WI38 (cell line): ENCODE data around the gene SEMA4A.
A peak's percentile ranks its signal among the peaks of the same experiment; 100 is the strongest.

Experiments
- H3K4me3 ChIP-seq: 2 replicates; pipeline ENCODE4 v1.5.1; 2011; ENCODE audit warnings: low read depth, mild to moderate bottlenecking, control low read depth, low read length
- TF ChIP-seq, protein P1 (sequence below): IDR thresholded peaks from 2 replicates; pipeline ENCODE4 v1.5.1; 2012; ENCODE audit warnings: low read depth, mild to moderate bottlenecking, control low read depth, low read length

The SEMA4A gene

DNA sequence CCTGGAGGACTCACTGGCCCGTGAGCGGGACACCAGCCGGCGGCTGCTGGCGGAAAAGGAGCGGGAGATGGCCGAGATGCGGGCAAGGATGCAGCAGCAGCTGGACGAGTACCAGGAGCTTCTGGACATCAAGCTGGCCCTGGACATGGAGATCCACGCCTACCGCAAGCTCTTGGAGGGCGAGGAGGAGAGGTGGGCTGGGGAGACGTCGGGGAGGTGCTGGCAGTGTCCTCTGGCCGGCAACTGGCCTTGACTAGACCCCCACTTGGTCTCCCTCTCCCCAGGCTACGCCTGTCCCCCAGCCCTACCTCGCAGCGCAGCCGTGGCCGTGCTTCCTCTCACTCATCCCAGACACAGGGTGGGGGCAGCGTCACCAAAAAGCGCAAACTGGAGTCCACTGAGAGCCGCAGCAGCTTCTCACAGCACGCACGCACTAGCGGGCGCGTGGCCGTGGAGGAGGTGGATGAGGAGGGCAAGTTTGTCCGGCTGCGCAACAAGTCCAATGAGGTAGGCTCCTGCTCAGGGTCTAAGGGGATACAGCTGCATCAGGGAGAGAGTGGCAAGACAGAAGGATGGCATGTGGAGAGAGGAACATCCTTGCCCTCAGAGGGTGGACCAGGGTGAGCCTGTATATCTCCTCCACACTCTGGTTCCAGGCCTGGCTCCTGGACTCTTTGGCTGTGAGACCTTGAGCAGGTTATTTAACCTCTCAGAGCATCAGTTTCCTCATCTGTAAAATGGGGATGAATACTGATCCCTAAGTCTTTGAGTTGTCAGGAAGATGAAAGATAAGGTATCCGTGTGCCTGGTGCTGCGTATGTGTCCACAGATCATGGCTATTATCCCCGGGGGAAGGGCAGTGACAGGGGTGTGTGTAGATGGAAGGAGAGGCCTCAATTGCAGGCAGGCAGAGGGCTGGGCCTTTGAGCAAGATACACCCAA, 17.2 kb upstream of the SEMA4A start:
- H3K4me3 ChIP-seq = no peak overlapping the region
- TF ChIP-seq, protein P1, sequence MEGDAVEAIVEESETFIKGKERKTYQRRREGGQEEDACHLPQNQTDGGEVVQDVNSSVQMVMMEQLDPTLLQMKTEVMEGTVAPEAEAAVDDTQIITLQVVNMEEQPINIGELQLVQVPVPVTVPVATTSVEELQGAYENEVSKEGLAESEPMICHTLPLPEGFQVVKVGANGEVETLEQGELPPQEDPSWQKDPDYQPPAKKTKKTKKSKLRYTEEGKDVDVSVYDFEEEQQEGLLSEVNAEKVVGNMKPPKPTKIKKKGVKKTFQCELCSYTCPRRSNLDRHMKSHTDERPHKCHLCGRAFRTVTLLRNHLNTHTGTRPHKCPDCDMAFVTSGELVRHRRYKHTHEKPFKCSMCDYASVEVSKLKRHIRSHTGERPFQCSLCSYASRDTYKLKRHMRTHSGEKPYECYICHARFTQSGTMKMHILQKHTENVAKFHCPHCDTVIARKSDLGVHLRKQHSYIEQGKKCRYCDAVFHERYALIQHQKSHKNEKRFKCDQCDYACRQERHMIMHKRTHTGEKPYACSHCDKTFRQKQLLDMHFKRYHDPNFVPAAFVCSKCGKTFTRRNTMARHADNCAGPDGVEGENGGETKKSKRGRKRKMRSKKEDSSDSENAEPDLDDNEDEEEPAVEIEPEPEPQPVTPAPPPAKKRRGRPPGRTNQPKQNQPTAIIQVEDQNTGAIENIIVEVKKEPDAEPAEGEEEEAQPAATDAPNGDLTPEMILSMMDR = no peak

DNA sequence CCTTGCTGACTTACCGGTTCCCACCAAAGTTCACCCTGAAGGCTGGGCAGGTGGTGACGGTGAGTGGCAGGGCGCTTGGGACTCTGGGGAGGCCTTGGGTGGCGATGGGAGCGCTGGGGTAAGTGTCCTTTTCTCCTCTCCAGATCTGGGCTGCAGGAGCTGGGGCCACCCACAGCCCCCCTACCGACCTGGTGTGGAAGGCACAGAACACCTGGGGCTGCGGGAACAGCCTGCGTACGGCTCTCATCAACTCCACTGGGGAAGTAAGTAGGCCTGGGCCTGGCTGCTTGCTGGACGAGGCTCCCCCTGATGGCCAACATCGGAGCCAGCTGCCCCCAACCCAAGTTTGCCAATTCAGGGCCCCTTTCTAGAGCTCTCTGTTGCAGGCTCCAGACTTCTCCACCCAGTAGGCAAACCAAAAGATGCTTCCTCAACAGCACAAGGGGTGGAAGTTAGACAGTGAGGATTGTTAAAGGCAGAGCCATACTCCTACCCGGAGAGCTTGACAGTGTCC, 16.4 kb upstream of the SEMA4A start:
- no peak overlapping the region for H3K4me3 ChIP-seq
- TF ChIP-seq, protein P1 = no peak

DNA sequence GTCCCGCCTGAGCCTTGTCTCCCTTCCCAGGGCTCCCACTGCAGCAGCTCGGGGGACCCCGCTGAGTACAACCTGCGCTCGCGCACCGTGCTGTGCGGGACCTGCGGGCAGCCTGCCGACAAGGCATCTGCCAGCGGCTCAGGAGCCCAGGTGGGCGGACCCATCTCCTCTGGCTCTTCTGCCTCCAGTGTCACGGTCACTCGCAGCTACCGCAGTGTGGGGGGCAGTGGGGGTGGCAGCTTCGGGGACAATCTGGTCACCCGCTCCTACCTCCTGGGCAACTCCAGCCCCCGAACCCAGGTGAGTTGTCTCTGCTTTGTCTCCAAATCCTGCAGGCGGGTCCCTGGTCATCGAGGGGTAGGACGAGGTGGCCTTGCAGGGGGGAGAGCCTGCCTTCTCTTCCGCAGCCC, 14.9 kb upstream of the SEMA4A start:
- no peak overlapping the region for H3K4me3 ChIP-seq
- TF ChIP-seq, protein P1 = no peak

DNA sequence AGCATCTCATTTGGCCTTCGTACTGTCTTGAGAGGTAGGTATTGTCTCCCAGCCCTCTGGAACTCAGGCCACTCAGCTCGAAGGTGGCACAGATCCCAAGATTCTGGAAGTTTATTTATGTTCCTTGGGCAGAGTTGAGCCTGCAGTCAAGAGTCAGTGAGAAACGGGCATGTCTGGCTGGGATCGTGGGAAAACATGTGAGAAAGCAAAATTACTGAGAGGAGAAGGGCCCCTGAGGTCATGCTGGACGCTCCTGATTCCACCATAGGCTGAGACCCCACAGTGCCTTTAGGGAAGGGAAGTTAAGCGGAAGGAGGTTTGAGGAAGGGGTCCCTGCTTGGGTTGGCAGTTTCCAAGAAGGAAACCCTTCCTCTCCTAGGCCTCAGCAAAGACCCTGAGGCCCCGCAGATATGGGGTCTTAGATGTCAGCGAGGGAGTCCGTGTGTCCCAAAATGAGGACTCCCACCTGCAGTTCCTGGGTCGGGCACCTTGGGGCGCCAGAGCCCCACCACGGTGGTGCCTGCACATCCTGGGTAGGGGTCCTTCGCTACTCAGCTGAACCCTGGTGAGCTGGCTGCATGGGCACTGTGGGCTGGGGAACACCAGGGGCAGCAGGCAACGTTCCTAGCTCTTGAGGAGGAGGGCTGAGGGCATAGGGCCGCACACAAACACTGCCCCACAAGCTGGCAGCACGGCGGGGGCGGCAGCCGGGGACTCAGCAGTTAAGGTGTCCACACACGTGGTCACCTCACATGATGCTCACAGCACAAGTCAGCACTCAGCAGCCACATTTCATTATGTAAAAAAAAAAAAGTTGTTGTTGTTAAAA, 12.3 kb upstream of the SEMA4A start:
- H3K4me3 ChIP-seq = no peak overlapping the region
- TF ChIP-seq, protein P1 = peak; percentile 60

DNA sequence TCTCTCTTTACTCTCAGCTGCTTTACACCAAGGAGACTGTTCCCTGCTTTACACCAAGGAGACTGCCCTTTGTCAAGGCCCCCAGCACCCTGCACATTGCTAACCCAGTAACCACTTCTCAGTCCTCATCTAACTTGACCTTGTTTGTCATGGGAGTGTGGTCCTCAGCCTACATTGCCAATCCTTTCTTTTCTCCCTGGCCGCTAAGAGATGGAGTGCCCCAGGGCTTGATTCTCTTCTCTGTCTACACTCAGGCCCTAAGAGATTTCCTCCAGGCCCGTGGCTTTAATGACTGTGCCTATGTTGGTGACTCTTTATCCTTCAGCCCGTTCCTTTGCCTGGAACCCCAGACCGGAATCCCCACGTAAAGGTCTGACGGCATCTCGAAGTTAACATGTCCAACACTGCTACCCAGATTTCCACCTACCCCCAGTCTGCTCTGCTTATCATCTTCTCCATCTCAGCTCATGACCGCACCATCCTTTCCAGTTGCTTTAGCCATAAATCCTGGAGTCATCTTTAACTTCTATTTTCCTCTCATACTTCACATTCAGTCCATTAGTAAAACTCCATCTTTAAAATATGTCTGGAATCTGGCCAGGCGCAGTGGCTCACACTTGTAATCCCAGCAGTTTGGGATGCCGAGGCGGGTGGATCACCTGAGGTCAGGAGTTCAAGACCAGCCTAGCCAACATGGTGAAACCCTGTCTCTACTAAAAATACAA, 9.5 kb upstream of the SEMA4A start:
- H3K4me3 ChIP-seq = no peak overlapping the region
- TF ChIP-seq, protein P1 = no peak

DNA sequence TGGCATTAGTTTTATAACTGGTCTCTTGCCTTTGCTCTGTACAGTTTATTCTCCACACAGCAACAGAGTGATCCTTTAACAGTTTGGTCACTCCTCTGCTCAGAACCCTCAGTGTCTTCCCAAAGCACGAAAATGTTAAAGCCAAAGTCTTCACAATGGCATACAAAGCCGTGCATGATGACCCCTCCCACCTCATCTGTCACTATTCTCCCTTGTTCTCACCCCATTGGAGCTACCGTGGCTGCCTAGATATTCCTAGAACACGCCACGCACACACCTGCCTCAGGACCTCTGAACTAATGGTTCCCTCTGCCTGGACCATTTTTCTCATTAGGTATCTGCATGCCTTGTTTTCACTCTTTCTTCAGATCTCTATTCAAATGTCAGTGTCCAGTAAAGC, 8.6 kb upstream of the SEMA4A start:
- TF ChIP-seq, protein P1 = no peak
- no peak overlapping the region for H3K4me3 ChIP-seq
